WTC11 (cell line): Measurements from ENCODE around the gene PYGB. TPM values are rescaled to one million over a fixed set of nuclear protein-coding genes. Genes with fewer than 3 reads are reported as not detected.

Source experiments
- ATAC-seq: fragments of 200-7000 bp; cut with Tn5 transposase; 2 replicates; pipeline ENCODE4 v1.10.0; 2021; ENCODE audit warnings: mild to moderate bottlenecking, moderate library complexity
- CTCF ChIA-PET: fragments of 300-600 bp; sonication (Branson Sonifier 250); formaldehyde crosslinking; loops from one replicate; lab custom pipeline; 2021; ENCODE audit warnings: antibody characterized with exemption; lab: Charles Lee
- POLR2A ChIA-PET: fragments of 350-600 bp; sonication (Branson Sonifier 250); formaldehyde crosslinking; loops from one replicate; lab custom pipeline; 2021; ENCODE audit warnings: antibody characterized with exemption; lab: Charles Lee
- DNase-seq: peaks from one replicate; pipeline ENCODE4 v3.0.0; 2021; ENCODE audit warnings: low spot score
- H3K27ac Mint-ChIP-seq: 2 replicates; pipeline ENCODE4 v1.8.0; 2021; ENCODE audit warnings: mixed read lengths
- H3K27me3 Mint-ChIP-seq: 2 replicates; pipeline ENCODE4 v1.8.0; 2021; ENCODE audit warnings: low read depth, mild to moderate bottlenecking, moderate library complexity, mixed read lengths
- H3K36me3 Mint-ChIP-seq: 2 replicates; pipeline ENCODE4 v1.8.0; 2021; ENCODE audit warnings: mixed read lengths
- H3K4me1 Mint-ChIP-seq: 2 replicates; pipeline ENCODE4 v1.8.0; 2022; ENCODE audit warnings: mixed read lengths
- H3K4me3 Mint-ChIP-seq: 2 replicates; pipeline ENCODE4 v1.8.0; 2021; ENCODE audit warnings: mild to moderate bottlenecking, moderate library complexity, mixed read lengths
- H3K9me3 Mint-ChIP-seq: 2 replicates; pipeline ENCODE4 v1.8.0; 2021; ENCODE audit warnings: mixed read lengths
- E2F1 ChIP-seq: sonication (generic); formaldehyde crosslinking; IDR thresholded peaks from 2 replicates; pipeline ENCODE4 v1.8.0; 2022; ENCODE audit warnings: mild to moderate bottlenecking, missing genetic modification reagents
- GABPB1 ChIP-seq: sonication (generic); formaldehyde crosslinking; IDR thresholded peaks from 2 replicates; pipeline ENCODE4 v1.8.1; 2023; ENCODE audit warnings: mild to moderate bottlenecking, missing genetic modification reagents
- HMGXB4 ChIP-seq: sonication (generic); formaldehyde crosslinking; IDR thresholded peaks from 2 replicates; pipeline ENCODE4 v1.8.1; 2023; ENCODE audit warnings: mild to moderate bottlenecking, moderate library complexity, missing genetic modification reagents
- NFE2L1 ChIP-seq: sonication (generic); formaldehyde crosslinking; IDR thresholded peaks from 2 replicates; pipeline ENCODE4 v1.8.1; 2023; ENCODE audit warnings: missing genetic modification reagents
- SP1 ChIP-seq: sonication (generic); formaldehyde crosslinking; conservative IDR thresholded peaks from 2 replicates; pipeline ENCODE4 v1.8.1; 2022; ENCODE audit warnings: missing genetic modification reagents
- USF1 ChIP-seq: sonication (generic); formaldehyde crosslinking; IDR thresholded peaks from 2 replicates; pipeline ENCODE4 v1.8.0; 2022; ENCODE audit warnings: mild to moderate bottlenecking, missing genetic modification reagents
- ZNF396 ChIP-seq: fragments of 250-450 bp; sonication (Bioruptor Pico); IDR thresholded peaks from 2 replicates; pipeline ENCODE4 v1.8.0; 2021; ENCODE audit warnings: mild to moderate bottlenecking, moderate library complexity, borderline replicate concordance
- total RNA-seq: library from RNA; stranded (reverse); gene quantifications from 3 replicates; pipeline ENCODE4 v1.2.3, GENCODE V29; 2021
- TF ChIP-seq, protein P1 (sequence below): sonication (generic); formaldehyde crosslinking; IDR thresholded peaks from 2 replicates; pipeline ENCODE4 v1.8.0; 2023; ENCODE audit warnings: missing genetic modification reagents, mild to moderate bottlenecking, borderline replicate concordance
- TF ChIP-seq, protein P2 (sequence below): fragments of 250-450 bp; sonication (Bioruptor Pico); IDR thresholded peaks from 2 replicates; pipeline ENCODE4 v1.9.0; 2021; ENCODE audit warnings: mild to moderate bottlenecking

PYGB gene
- total RNA-seq, 1 experiment from 2014 or later: 48.5 TPM

DNA sequence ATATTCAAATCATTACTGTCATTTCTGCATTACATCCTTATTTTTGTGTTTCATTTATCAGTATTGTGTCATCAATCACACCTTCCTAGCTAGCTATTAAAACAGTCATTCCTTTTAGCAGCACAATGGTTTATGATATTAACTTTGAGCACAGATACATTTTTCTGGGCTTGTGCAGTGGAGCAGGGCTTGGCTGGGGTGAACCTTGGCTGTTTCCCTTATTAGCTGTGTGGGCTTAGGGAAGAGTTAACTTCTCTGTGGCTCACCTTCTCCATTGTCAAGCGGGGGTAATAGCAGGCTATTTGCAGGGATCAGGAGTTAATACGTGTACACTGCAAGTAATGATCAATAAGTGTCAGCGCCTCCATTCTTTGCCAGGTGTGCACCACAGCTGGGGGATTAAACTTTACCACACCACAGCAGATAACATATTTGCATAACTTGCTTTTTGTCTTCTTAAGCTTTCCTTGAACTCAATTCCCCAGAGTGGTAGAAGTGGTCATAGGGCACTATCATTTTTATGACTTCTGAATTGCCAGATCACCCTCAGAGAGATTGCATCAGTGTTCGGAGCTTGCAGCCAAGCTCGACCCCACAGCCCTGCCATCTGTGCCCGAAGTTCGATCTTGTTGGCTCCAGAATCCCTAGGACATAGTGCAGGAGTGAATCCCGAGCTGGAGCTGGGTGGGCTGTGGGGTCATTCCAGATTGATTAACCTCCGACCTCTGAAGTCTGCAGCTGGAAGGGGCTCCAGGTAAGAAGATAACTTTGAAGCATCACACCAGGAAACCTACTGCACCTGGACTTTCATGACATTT, 1.5 kb upstream of the PYGB start:
- H3K27ac Mint-ChIP-seq: no peak overlapping the region
- H3K27me3 Mint-ChIP-seq: peaks cover 9% of the 10 kb centered on the region
- peaks cover 41% of the 10 kb centered on the region for H3K4me1 Mint-ChIP-seq
- ATAC-seq: no peak
- no peaks in the 10 kb centered on the region for H3K36me3 Mint-ChIP-seq
- DNase-seq: no peak
- peak overlapping the region; percentile 87 for H3K4me3 Mint-ChIP-seq
- H3K9me3 Mint-ChIP-seq: peaks cover 4% of the 10 kb centered on the region
- TF ChIP-seq E2F1 (CRISPR knock-in tag) (no peak), ZNF396 (CRISPR knock-in tag) (no peak), SP1 (CRISPR knock-in tag) (no peak), USF1 (CRISPR knock-in tag) (no peak), GABPB1 (CRISPR knock-in tag) (0 out of 2 replicates have a peak, but pooled peaks have one; percentile 34), HMGXB4 (CRISPR knock-in tag) (no peak)
- ChIA-PET POLR2A (interaction anchor here (1.0 to 1.4 kb wide), 3 partner anchors 27 to 161 kb away, joined by 3 to 5 read pairs (median 5); partner anchors contain the start of genes ENTPD6 and GINS1), CTCF (interaction anchor here (0.8 to 3.0 kb wide), 25 partner anchors 11 to 315 kb away, joined by 3 to 48 read pairs (median 4); partner anchors contain the start of gene ENTPD6)

GRCh38 chr20:25247000-25247517, 826 bp upstream of the PYGB start:
- Mint-ChIP-seq H3K27me3 (peaks cover 9% of the 10 kb centered on the region), H3K4me3 (peak overlapping the region; percentile 87), H3K36me3 (no peaks in the 10 kb centered on the region), H3K9me3 (peaks cover 4% of the 10 kb centered on the region), H3K27ac (no peak overlapping the region), H3K4me1 (peaks cover 35% of the 10 kb centered on the region)
- POLR2A ChIA-PET: interaction anchor here (1.0 to 1.4 kb wide), 4 partner anchors 27 to 160 kb away, joined by 3 to 5 read pairs (median 5); partner anchors contain the start of genes ENTPD6 and GINS1
- peak; percentile 77 for ATAC-seq
- CTCF ChIA-PET: interaction anchor here (0.6 to 3.0 kb wide), 40 partner anchors 11 to 1929 kb away, joined by 3 to 48 read pairs (median 4); partner anchors contain the start of genes ENTPD6 and GINS1
- TF ChIP-seq, protein P1, sequence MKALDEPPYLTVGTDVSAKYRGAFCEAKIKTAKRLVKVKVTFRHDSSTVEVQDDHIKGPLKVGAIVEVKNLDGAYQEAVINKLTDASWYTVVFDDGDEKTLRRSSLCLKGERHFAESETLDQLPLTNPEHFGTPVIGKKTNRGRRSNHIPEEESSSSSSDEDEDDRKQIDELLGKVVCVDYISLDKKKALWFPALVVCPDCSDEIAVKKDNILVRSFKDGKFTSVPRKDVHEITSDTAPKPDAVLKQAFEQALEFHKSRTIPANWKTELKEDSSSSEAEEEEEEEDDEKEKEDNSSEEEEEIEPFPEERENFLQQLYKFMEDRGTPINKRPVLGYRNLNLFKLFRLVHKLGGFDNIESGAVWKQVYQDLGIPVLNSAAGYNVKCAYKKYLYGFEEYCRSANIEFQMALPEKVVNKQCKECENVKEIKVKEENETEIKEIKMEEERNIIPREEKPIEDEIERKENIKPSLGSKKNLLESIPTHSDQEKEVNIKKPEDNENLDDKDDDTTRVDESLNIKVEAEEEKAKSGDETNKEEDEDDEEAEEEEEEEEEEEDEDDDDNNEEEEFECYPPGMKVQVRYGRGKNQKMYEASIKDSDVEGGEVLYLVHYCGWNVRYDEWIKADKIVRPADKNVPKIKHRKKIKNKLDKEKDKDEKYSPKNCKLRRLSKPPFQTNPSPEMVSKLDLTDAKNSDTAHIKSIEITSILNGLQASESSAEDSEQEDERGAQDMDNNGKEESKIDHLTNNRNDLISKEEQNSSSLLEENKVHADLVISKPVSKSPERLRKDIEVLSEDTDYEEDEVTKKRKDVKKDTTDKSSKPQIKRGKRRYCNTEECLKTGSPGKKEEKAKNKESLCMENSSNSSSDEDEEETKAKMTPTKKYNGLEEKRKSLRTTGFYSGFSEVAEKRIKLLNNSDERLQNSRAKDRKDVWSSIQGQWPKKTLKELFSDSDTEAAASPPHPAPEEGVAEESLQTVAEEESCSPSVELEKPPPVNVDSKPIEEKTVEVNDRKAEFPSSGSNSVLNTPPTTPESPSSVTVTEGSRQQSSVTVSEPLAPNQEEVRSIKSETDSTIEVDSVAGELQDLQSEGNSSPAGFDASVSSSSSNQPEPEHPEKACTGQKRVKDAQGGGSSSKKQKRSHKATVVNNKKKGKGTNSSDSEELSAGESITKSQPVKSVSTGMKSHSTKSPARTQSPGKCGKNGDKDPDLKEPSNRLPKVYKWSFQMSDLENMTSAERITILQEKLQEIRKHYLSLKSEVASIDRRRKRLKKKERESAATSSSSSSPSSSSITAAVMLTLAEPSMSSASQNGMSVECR: 0 out of 2 replicates have a peak, but pooled peaks have one; percentile 35
- TF ChIP-seq, protein P2, sequence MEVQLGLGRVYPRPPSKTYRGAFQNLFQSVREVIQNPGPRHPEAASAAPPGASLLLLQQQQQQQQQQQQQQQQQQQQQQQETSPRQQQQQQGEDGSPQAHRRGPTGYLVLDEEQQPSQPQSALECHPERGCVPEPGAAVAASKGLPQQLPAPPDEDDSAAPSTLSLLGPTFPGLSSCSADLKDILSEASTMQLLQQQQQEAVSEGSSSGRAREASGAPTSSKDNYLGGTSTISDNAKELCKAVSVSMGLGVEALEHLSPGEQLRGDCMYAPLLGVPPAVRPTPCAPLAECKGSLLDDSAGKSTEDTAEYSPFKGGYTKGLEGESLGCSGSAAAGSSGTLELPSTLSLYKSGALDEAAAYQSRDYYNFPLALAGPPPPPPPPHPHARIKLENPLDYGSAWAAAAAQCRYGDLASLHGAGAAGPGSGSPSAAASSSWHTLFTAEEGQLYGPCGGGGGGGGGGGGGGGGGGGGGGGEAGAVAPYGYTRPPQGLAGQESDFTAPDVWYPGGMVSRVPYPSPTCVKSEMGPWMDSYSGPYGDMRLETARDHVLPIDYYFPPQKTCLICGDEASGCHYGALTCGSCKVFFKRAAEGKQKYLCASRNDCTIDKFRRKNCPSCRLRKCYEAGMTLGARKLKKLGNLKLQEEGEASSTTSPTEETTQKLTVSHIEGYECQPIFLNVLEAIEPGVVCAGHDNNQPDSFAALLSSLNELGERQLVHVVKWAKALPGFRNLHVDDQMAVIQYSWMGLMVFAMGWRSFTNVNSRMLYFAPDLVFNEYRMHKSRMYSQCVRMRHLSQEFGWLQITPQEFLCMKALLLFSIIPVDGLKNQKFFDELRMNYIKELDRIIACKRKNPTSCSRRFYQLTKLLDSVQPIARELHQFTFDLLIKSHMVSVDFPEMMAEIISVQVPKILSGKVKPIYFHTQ: no peak
- TF ChIP-seq GABPB1 (CRISPR knock-in tag) (0 out of 2 replicates have a peak, but pooled peaks have one; percentile 54), NFE2L1 (CRISPR knock-in tag) (0 out of 2 replicates have a peak, but pooled peaks have one; percentile 28), SP1 (CRISPR knock-in tag) (peak; percentile 10; the same call in 1 of the 2 replicates)
- peak; percentile 74 for DNase-seq
